Gastrocnemius medialis (tissue), 4 donors: ENCODE results near the gene ANG. TPM values are rescaled to one million over a fixed set of nuclear protein-coding genes. Genes with fewer than 3 reads are reported as not detected.
A peak's percentile ranks its signal among the peaks of the same experiment; 100 is the strongest.

ENCODE experiments used
- ATAC-seq, 2 donors: fragments of 150-250 bp; one replicate each; pipeline ENCODE4 v1.9.1; 2016
- DNase-seq, 2 donors: peaks; one replicate each; pipeline ENCODE4 v3.0.0-alpha.2; 2019
- H3K27ac ChIP-seq, 4 donors: fragments of 200-600 bp; sonication (generic); 1 replicate in 1 of 4; 2 replicates in 3 of 4; pipeline ENCODE4 v1.5.1; 2016 to 2018; ENCODE audit warnings: mild to moderate bottlenecking in 2 of 4, moderate library complexity in 1 of 4
- H3K27me3 ChIP-seq, 3 donors: fragments of 200-600 bp; sonication (generic) in 2 of 3; 1 replicate in 1 of 3; 2 replicates in 2 of 3; pipeline versions ENCODE4 v1.5.1 to v1.6.0; 2016 to 2019; ENCODE audit warnings: mild to moderate bottlenecking in 1 of 3, moderate library complexity in 1 of 3
- H3K36me3 ChIP-seq, 2 donors: fragments of 200-600 bp; sonication (generic) in 1 of 2; one replicate each; pipeline ENCODE4 v1.5.1; 2017 to 2018
- H3K4me1 ChIP-seq, 2 donors: fragments of 200-600 bp; sonication (generic) in 1 of 2; one replicate each; pipeline ENCODE4 v1.5.1; 2016 to 2017; ENCODE audit warnings: mild to moderate bottlenecking in 2 of 2
- H3K4me3 ChIP-seq, 4 donors: fragments of 200-600 bp; sonication (generic) in 3 of 4; 1 replicate in 1 of 4; 2 replicates in 3 of 4; pipeline ENCODE4 v1.5.1; 2016 to 2019; ENCODE audit warnings: mild to moderate bottlenecking in 2 of 4
- H3K9me3 ChIP-seq, 3 donors: fragments of 200-600 bp; sonication (generic) in 2 of 3; 1 replicate in 1 of 3; 2 replicates in 2 of 3; pipeline ENCODE4 v1.5.1; 2016 to 2019
- CTCF ChIP-seq, 5 experiments: fragments of 450-650 bp in 3 of 5; fragments of 200-600 bp in 2 of 5; sonication (generic) in 2 of 5; IDR thresholded peaks in 4 of 5; conservative IDR thresholded peaks in 1 of 5; 1 replicate in 4 of 5; 2 replicates in 1 of 5; pipeline ENCODE4 v1.5.1; 2016 to 2019; ENCODE audit warnings: antibody characterized with exemption in 5 of 5, mild to moderate bottlenecking in 3 of 5, moderate library complexity in 3 of 5
- POLR2A ChIP-seq, 2 donors: fragments of 450-650 bp; IDR thresholded peaks; one replicate each; pipeline ENCODE4 v1.6.1; 2017; ENCODE audit warnings: antibody characterized with exemption in 2 of 2, mild to moderate bottlenecking in 2 of 2, moderate library complexity in 2 of 2
- in situ Hi-C, 4 donors: fragments of 200-750 bp; cut with MboI; loops; one replicate each; pipeline versions ENCODE4 v1.15.0 to v1.8.0; 2017; ENCODE audit warnings: low sequenced_read_pairs in 4 of 4
- intact Hi-C: fragments of 100-400 bp; cut with DNase I; formaldehyde crosslinking; loops from one replicate; pipeline ENCODE4 v1.15.1; 2023; ENCODE audit warnings: low total_unique reads
- total RNA-seq, 4 donors: library from RNA; depleted of rRNA; stranded (reverse); fragments of >200 nt; gene quantifications; one replicate each; pipeline versions ENCODE4 v1.1.0 to v1.2.3, GENCODE V29; 2016

ANG gene
- total RNA-seq, 4 donors from 2014 or later = 3.9 to 10.5 (median 5.6) TPM

- Histone ChIP-seq H3K9me3 (no peaks in the 10 kb centered on the region), H3K4me3 (no peak overlapping the region), H3K27me3 (no peaks in the 10 kb centered on the region), H3K36me3 (no peaks in the 10 kb centered on the region), H3K27ac (peak overlapping the region; percentile 29 to 64 (median 50)), H3K4me1 (no peaks in the 10 kb centered on the region)
- intact Hi-C loops (no loop called here), in situ Hi-C loops (no loop called here)
- ATAC-seq (no peak), DNase-seq (no peak)
- TF ChIP-seq POLR2A (IDR thresholded peaks at IDR 0.05) (no peak), CTCF (IDR thresholded peaks at IDR 0.05 in 4 of 5, conservative IDR thresholded peaks at IDR 0.05 in 1 of 5) (no peak)
Observed at GRCh38 chr14:20707622-20708021, 19.1 kb downstream of the ANG start.

DNA sequence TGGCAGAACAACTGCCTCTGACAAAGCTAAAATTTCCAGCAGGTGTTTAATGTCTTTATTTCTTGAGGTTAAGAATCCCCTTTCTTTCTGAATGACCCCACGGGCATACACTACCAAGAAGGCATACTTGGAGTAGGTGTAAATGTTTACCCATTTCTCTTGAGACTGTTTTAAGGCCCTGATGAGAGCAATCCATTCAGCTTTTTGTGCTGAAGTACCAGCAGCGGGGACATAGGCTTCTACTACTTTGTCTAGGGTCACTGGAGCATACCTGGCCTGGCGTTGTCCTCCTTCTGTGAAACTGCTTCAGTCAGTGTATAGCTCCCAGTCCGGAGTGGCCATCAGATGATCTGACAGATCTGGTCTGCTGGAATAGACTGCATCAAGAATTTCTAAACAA, 22.7 kb downstream of the ANG start:
- Histone ChIP-seq H3K4me1 (peaks cover 0 to 4% of the 10 kb centered on the region in 2 donors), H3K36me3 (no peaks in the 10 kb centered on the region), H3K9me3 (no peaks in the 10 kb centered on the region), H3K27ac (no peak overlapping the region), H3K27me3 (no peaks in the 10 kb centered on the region), H3K4me3 (no peak overlapping the region)
- DNase-seq = no peak
- ATAC-seq = no peak
- TF ChIP-seq CTCF (IDR thresholded peaks at IDR 0.05 in 4 of 5, conservative IDR thresholded peaks at IDR 0.05 in 1 of 5) (no peak), POLR2A (IDR thresholded peaks at IDR 0.05) (no peak)
- intact Hi-C loops (no loop called here), in situ Hi-C loops (no loop called here)

DNA sequence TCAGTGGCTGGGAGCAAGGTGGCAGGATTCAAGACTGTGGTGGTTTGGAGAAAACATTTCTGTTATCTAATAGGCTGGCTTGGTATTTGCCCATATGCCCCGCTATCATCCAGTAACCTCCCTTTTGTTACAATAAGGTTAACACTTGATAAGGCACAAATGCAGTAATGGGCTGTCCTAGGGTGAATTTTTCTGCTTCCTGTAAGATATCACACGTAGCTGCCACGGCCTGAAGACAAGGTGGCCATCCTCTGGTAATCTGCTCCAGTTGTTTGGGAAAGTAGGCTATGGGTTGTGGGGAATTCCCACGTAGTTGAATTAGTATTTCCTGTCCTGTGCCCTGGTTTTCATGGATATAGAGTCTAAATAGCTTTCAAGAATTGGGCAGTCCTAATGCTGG, 23.1 kb downstream of the ANG start:
- DNase-seq (no peak), ATAC-seq (no peak)
- TF ChIP-seq CTCF (IDR thresholded peaks at IDR 0.05 in 4 of 5, conservative IDR thresholded peaks at IDR 0.05 in 1 of 5) (no peak), POLR2A (IDR thresholded peaks at IDR 0.05) (no peak)
- intact Hi-C loops = no loop called here
- in situ Hi-C loops = no loop called here
- H3K36me3 ChIP-seq = no peaks in the 10 kb centered on the region
- H3K27me3 ChIP-seq = no peaks in the 10 kb centered on the region
- H3K9me3 ChIP-seq = no peaks in the 10 kb centered on the region
- H3K4me3 ChIP-seq = no peak overlapping the region
- H3K27ac ChIP-seq = no peak overlapping the region
- peaks cover 0 to 4% of the 10 kb centered on the region in 2 donors for H3K4me1 ChIP-seq

GRCh38 chr14:20712904-20713303, 24.3 kb downstream of the ANG start:
- in situ Hi-C loops (no loop called here), intact Hi-C loops (no loop called here)
- no peak overlapping the region for H3K4me3 ChIP-seq
- no peaks in the 10 kb centered on the region for H3K27me3 ChIP-seq
- H3K27ac ChIP-seq = no peak overlapping the region
- no peak for ATAC-seq
- DNase-seq = no peak
- peaks cover 0 to 4% of the 10 kb centered on the region in 2 donors for H3K4me1 ChIP-seq
- no peak for TF ChIP-seq POLR2A (IDR thresholded peaks at IDR 0.05)
- TF ChIP-seq CTCF (IDR thresholded peaks at IDR 0.05 in 4 of 5, conservative IDR thresholded peaks at IDR 0.05 in 1 of 5) = no peak
- no peaks in the 10 kb centered on the region for H3K9me3 ChIP-seq
- no peaks in the 10 kb centered on the region for H3K36me3 ChIP-seq

DNA sequence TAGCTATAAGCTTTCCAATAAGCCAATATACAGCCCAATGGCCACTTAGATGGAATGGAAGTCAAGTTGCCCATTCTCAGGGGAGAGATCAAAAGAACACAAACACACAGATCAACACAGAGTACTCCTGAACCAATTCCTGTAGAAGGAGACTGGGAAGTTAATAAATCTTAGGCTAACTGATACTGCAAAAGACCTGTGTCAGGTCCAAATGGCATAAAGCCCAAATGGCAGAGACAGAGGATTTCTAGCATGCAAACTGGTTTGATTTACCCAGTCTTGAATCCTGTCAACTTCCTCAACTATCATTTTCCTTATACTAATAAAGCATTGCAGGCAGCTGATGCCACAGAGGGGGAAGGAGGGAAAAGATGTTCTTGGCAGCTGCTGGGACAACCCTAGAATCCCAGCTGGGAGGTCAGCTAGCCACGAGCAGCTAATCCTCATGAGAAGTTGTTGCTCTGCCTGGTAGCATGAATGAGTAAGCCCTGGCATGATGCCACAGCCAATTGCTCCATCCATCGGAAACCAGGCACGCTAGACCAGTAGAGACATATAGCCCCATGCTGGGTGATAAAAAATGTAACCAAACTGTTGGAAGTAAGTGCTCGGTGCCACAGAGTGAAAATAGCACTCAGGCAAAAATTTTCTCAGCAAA, 26.2 kb downstream of the ANG start:
- H3K4me1 ChIP-seq = peaks cover 0 to 4% of the 10 kb centered on the region in 2 donors
- no peaks in the 10 kb centered on the region for H3K27me3 ChIP-seq
- TF ChIP-seq CTCF (IDR thresholded peaks at IDR 0.05 in 4 of 5, conservative IDR thresholded peaks at IDR 0.05 in 1 of 5) (no peak), POLR2A (IDR thresholded peaks at IDR 0.05) (no peak)
- DNase-seq (peak; percentile 54 to 64), ATAC-seq (peak; percentile 41 to 62)
- intact Hi-C loops (no loop called here), in situ Hi-C loops (no loop called here)
- H3K27ac ChIP-seq = peak overlapping the region in 1 of 4 donors; percentile 19
- no peaks in the 10 kb centered on the region for H3K36me3 ChIP-seq
- H3K4me3 ChIP-seq = no peak overlapping the region
- H3K9me3 ChIP-seq = no peaks in the 10 kb centered on the region
